GM13976 (cell line): ENCODE measurements around the gene MYO9B.

Experiments
- DNase-seq: peaks from one replicate; pipeline ENCODE4 v3.0.0; 2012; ENCODE audit warnings: low spot score
- in situ Hi-C: fragments of 300-500 bp; cut with MboI; formaldehyde crosslinking; loops from one replicate; pipeline ENCODE4 v1.12.0; 2022; ENCODE audit warnings: low sequenced_read_pairs, mixed read lengths, inconsistent platforms; ENCODE audit not compliant: unreplicated experiment
- TF ChIP-seq, protein P1 (sequence below): IDR thresholded peaks from 2 replicates; pipeline ENCODE4 v1.5.1; 2012; ENCODE audit warnings: borderline replicate concordance, mild to moderate bottlenecking; ENCODE audit not compliant: insufficient read depth; ENCODE audit errors: extremely low read depth, missing control alignments, control extremely low read depth

Gene MYO9B

DNA sequence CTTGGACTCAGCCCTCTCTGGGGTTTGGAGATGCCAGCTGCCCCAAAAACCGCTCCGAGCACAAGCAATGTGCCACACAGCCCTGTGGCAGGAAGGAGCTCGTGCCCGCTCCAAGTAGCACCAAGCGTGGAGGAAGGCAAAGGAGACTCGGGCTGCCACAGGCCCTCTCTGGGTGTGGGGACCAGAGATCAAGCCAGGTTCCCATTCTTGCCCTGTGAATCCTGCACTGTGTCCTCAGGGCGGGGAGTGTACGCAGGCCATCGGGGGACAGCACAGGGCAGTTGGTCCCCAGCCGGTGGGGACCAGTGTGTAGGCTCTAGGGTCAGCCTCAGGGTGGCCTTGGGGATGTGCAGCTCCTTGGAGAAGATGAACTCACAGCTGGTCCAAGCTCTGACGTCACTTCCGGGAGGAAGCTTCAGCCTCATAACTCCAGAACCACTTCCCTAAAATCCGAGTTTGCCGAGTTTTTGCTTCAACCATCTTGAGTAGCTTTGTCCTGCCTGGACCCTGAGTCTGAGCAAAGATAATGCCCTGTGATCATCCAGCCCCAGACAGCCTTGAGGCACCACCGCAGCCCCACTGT, 39.6 kb upstream of the MYO9B start:
- no peak for DNase-seq

DNA sequence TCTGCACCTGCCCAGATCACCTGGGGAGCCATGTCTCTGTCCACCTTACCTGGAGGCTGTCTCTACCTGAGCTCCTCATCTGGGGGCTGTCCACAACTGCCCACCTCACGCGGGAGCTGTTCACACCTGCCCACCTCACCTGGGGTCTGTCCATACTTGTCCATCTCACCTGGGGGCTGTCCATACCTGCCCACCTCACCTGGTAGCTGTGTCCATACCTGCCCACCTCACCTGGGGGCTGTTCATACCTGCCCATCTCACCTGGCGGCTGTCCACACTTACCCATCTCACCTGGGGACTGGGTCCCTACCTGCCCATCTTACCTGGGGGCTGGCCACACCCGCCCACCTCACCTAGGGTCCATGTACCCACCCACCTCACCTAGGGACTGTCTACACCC, 38.9 kb upstream of the MYO9B start:
- in situ Hi-C loops = no loop called here
- TF ChIP-seq, protein P1, sequence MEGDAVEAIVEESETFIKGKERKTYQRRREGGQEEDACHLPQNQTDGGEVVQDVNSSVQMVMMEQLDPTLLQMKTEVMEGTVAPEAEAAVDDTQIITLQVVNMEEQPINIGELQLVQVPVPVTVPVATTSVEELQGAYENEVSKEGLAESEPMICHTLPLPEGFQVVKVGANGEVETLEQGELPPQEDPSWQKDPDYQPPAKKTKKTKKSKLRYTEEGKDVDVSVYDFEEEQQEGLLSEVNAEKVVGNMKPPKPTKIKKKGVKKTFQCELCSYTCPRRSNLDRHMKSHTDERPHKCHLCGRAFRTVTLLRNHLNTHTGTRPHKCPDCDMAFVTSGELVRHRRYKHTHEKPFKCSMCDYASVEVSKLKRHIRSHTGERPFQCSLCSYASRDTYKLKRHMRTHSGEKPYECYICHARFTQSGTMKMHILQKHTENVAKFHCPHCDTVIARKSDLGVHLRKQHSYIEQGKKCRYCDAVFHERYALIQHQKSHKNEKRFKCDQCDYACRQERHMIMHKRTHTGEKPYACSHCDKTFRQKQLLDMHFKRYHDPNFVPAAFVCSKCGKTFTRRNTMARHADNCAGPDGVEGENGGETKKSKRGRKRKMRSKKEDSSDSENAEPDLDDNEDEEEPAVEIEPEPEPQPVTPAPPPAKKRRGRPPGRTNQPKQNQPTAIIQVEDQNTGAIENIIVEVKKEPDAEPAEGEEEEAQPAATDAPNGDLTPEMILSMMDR = no peak
- no peak for DNase-seq

More for the DNA sequence above, 39.6 kb upstream of the MYO9B start:
- in situ Hi-C loops = no loop called here
- TF ChIP-seq, protein P1 = no peak

DNA sequence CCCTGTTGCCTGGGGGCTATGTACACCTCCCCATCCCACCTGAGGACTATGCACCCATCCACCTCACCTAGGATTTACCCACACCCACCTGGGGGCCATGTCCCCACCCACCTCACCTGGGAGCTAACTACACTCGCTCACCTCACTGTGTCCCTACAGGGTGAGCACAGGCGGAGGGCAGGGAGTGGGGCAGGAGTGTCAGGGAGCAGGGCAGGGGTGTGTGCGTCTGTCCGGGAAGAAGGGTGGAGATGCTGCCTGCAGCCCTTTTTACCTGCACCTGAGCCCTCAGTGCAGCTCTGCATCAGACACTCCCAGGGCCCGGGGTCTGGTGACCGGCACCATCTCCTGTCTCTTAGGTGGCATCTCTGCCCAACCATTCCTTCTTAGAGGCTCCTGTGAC, 38.4 kb upstream of the MYO9B start:
- TF ChIP-seq, protein P1 = no peak
- no peak for DNase-seq
- in situ Hi-C loops = no loop called here

DNA sequence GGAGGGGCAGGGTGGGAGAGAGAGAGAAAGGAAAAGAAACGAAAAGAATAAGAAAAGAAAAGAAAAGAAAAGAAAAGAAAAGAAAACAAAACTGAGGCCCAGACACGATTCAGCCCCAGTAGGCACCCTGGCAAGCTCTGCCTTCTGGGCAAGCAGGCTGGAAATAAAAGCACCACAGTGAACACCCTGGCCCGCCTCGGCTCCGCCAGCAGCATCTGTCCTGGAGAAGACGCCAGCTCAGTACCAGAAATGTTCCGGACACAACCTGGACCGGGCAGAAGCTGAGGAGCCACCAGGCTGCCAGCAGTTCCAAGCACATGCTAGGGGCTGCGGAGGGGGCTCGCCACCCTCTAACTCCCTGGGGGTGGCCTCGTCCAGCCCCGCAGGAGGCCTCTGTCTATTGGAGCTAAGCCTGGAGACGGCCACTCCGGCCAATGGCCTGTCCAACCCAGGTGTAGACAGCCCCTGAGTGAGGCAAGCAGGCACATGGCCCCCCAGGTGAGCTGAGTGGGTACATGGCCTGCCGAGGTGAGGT, 37.5 kb upstream of the MYO9B start:
- TF ChIP-seq, protein P1 = no peak
- no peak for DNase-seq
- in situ Hi-C loops = no loop called here

DNA sequence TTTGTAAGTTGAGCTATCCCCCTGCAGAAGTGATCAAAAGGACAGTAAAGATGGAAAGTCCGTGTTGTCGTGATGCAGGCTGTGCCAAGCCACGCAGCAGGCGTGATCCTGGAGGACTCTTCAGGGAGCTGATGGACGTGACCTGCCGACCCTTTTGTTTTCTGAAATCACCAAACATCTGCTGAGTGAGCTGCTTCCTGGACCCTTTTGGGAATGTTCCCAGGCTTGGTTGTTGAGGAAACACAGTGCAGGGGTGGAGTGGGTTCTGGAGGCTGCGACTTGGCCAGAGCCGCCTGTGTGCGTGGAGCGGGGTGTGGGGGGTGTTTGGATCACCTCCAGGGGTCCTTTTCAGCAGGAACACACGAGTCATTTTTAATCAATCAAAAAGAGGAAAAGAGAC, 33.6 kb upstream of the MYO9B start:
- TF ChIP-seq, protein P1 = no peak
- in situ Hi-C loops = no loop called here
- DNase-seq = no peak

DNA sequence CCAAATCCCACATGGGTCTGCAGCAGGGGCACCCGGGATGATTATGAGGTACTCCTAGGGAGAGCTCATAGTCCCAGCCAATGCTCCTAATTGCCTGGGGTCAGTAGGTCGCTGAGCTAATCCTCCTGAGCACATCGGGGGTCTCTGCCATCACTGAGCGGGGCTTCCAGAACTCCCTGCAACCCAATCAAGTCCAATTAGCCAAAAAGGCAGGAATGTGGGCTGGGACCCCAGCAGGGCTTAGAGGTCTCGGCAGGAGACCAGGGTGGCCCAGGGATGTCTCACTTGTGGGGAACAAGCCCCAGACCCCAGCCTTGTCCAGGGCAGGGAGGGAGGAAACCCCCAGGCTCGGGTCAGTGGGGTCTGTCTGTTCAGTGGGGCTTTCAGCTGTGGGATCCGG, 31.8 kb upstream of the MYO9B start:
- no peak for DNase-seq
- TF ChIP-seq, protein P1 = no peak
- in situ Hi-C loops = no loop called here
